ENCODE measurements around the gene NLK. TPM values are rescaled to one million over a fixed set of nuclear protein-coding genes. Genes with fewer than 3 reads are reported as not detected.

The NLK gene
- total RNA-seq, 1 experiment from 2014 or later: 12.8 TPM

DNA sequence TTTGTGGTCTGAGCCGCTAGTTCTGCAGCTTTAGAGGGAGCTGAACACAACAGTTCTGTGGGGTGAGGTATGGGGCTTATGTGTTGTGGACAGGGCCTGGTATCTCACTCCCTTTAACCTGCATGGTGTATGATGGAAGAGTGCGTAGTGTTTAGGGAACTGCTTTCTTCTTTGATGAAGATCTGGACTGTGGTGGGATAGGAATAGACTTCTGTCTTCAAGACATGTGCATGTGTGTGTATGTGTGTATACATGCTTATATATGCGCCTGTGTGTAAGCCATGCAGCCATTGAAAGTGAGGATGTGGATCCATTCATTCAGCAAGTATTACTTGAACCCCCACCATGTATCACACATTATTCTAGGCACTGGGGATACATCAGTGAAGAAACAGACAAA lies 161.8 kb downstream of the NLK start:
- RAD21 ChIA-PET (ENCODE audit: low non-redundant PET in 1 of 2, low total read pairs in 2 of 2, uncharacterized antibody in 2 of 2, unreplicated experiment in 2 of 2): interaction anchor here in 1 of 2 experiments (0.6 kb wide), 1 partner anchor 133 kb away, joined by 3 read pairs; no protein-coding TSS in a partner anchor
- H3K4me1 ChIP-seq (ENCODE audit: control insufficient read depth in 1 of 2, insufficient read depth in 2 of 2, low read length in 2 of 2): peaks cover 0 to 13% of the 10 kb centered on the region in 2 experiments; a peak in 2 of 4 replicates
- H2AFZ ChIP-seq (ENCODE audit: low read depth, low read length, poor library complexity, severe bottlenecking): no peak overlapping the region
- H3K79me2 ChIP-seq (ENCODE audit: insufficient read depth, low read length): no peaks in the 10 kb centered on the region
- DNase-seq (ENCODE audit: low read depth, low spot score): no peak
- H3K36me3 ChIP-seq (ENCODE audit: control insufficient read depth in 1 of 2, insufficient read depth in 2 of 2, low read length in 2 of 2): no peaks in the 10 kb centered on the region
- H4K20me1 ChIP-seq (ENCODE audit: insufficient read depth): no peaks in the 10 kb centered on the region
- no peaks in the 10 kb centered on the region for H3K9me3 ChIP-seq (ENCODE audit: control insufficient read depth in 1 of 2, insufficient read depth in 1 of 2, low read depth in 1 of 2, low read length in 2 of 2)
- CTCF ChIA-PET: no interaction called here
- no peak overlapping the region for H3K27ac ChIP-seq (ENCODE audit: low read depth, low read length)
- no TSS peak for BruUV-seq (replicated peaks)
- H3K4me3 ChIP-seq (replicated peaks in 1 of 2; ENCODE audit: low read depth in 1 of 2, low read length in 2 of 2): no peak overlapping the region
- H3K9ac ChIP-seq (ENCODE audit: low read length): no peak overlapping the region
- H3K27me3 ChIP-seq (ENCODE audit: insufficient read depth, low read length): no peaks in the 10 kb centered on the region
- ATAC-seq: no peak
- TF ChIP-seq RAD21 (IDR thresholded peaks at IDR 0.05; ENCODE audit: low read depth): no peak
- no peak for TF ChIP-seq REST (IDR thresholded peaks at IDR 0.05; ENCODE audit: low read depth)
- no peak for TF ChIP-seq YY1 (IDR thresholded peaks at IDR 0.05; ENCODE audit: extremely low read depth, insufficient replicate concordance, low read depth, low read length)
- TF ChIP-seq EZH2phosphoT487 (IDR thresholded peaks at IDR 0.05; ENCODE audit: borderline replicate concordance): no peak
- TF ChIP-seq MAX (IDR thresholded peaks at IDR 0.05): no peak
- TF ChIP-seq SP1 (IDR thresholded peaks at IDR 0.05; ENCODE audit: low read depth): no peak
- TF ChIP-seq EGR1 (IDR thresholded peaks at IDR 0.05; ENCODE audit: low read depth): no peak
- no peak for TF ChIP-seq JUND (IDR thresholded peaks at IDR 0.05)
- no peak for TF ChIP-seq SIN3A (IDR thresholded peaks at IDR 0.05; ENCODE audit: low read depth)
- no peak for TF ChIP-seq SRF (IDR thresholded peaks at IDR 0.05; ENCODE audit: low read depth)
- TF ChIP-seq EZH2 (IDR thresholded peaks at IDR 0.05): no peak
- no peak for TF ChIP-seq ELF1 (IDR thresholded peaks at IDR 0.05; ENCODE audit: borderline replicate concordance, low read depth)
- no peak for TF ChIP-seq CTCF (IDR thresholded peaks at IDR 0.05 in 2 of 3, conservative IDR thresholded peaks at IDR 0.05 in 1 of 3; ENCODE audit: borderline replicate concordance in 1 of 3, insufficient read depth in 1 of 3, low read depth in 2 of 3, low read length in 2 of 3)
- no peak for TF ChIP-seq CBX3 (IDR thresholded peaks at IDR 0.05; ENCODE audit: low read depth)
- TF ChIP-seq ZNF274 (IDR thresholded peaks at IDR 0.05; ENCODE audit: low read depth, low read length): no peak
- TF ChIP-seq, protein P1, sequence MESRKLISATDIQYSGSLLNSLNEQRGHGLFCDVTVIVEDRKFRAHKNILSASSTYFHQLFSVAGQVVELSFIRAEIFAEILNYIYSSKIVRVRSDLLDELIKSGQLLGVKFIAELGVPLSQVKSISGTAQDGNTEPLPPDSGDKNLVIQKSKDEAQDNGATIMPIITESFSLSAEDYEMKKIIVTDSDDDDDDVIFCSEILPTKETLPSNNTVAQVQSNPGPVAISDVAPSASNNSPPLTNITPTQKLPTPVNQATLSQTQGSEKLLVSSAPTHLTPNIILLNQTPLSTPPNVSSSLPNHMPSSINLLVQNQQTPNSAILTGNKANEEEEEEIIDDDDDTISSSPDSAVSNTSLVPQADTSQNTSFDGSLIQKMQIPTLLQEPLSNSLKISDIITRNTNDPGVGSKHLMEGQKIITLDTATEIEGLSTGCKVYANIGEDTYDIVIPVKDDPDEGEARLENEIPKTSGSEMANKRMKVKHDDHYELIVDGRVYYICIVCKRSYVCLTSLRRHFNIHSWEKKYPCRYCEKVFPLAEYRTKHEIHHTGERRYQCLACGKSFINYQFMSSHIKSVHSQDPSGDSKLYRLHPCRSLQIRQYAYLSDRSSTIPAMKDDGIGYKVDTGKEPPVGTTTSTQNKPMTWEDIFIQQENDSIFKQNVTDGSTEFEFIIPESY (IDR thresholded peaks at IDR 0.05; ENCODE audit: extremely low read depth, insufficient replicate concordance, low read length): no peak
- no peak for TF ChIP-seq FOSL1 (IDR thresholded peaks at IDR 0.05; ENCODE audit: low read depth)
- no peak for TF ChIP-seq CEBPB (IDR thresholded peaks at IDR 0.05; ENCODE audit: low read depth)
- POLR2A ChIA-PET: no interaction called here
- H3K4me2 ChIP-seq (ENCODE audit: low read length): peak overlapping the region; percentile 23; the same call in 1 of the 2 replicates
- intact Hi-C loops (cut with micrococcal nuclease): no loop called here
- H3K9me2 ChIP-seq (ENCODE audit: insufficient read depth): no peaks in the 10 kb centered on the region

Data from HCT116 (cell line).